Large intestine (tissue), 3 donors: ENCODE results near the gene BTBD1. TPM values are rescaled to one million over a fixed set of nuclear protein-coding genes. Genes with fewer than 3 reads are reported as not detected.
A peak's percentile ranks its signal among the peaks of the same experiment; 100 is the strongest.
"Not testable (repeated sequence)": the region's sequence is repeated elsewhere in the genome, so short reads cannot be mapped to it uniquely, and the experiment has no call there.

ENCODE experiments used
- DNase-seq, 2 donors: peaks; one replicate each; pipeline versions ENCODE4 v3.0.0 to v3.0.0-alpha.2; 2013
- H3K27ac ChIP-seq: one replicate; pipeline ENCODE4 v1.5.1; 2013; ENCODE audit warnings: low read length
- H3K27me3 ChIP-seq: 2 replicates; pipeline ENCODE4 v1.6.1; 2013; ENCODE audit warnings: low read length; ENCODE audit not compliant: control insufficient read depth, insufficient read depth
- H3K36me3 ChIP-seq: 2 replicates; pipeline ENCODE4 v1.6.1; 2013; ENCODE audit warnings: low read length; ENCODE audit not compliant: control insufficient read depth, insufficient read depth
- H3K4me1 ChIP-seq: one replicate; pipeline ENCODE4 v1.6.1; 2013; ENCODE audit warnings: low read length; ENCODE audit not compliant: control insufficient read depth, insufficient read depth
- H3K4me3 ChIP-seq: one replicate; pipeline ENCODE4 v1.5.1; 2013; ENCODE audit warnings: low read length
- H3K9me3 ChIP-seq: one replicate; pipeline ENCODE4 v1.6.1; 2013; ENCODE audit warnings: mild to moderate bottlenecking, low read depth, low read length, moderate library complexity; ENCODE audit not compliant: control insufficient read depth
- WGBS: methylation state at CpG from one replicate; pipeline ENCODE4 v1.1.5; 2013; ENCODE audit warnings: low lambda C conversion rate; ENCODE audit not compliant: insufficient coverage; 5-methylcytosine and 5-hydroxymethylcytosine counted together
- polyA plus RNA-seq: library from polyadenylated mRNA; unstranded; fragments of 120-200 nt; gene quantifications from one replicate; pipeline ENCODE4 v1.2.1, GENCODE V29; 2013

Gene BTBD1
- polyA plus RNA-seq, 1 donor = 68.4 TPM

DNA sequence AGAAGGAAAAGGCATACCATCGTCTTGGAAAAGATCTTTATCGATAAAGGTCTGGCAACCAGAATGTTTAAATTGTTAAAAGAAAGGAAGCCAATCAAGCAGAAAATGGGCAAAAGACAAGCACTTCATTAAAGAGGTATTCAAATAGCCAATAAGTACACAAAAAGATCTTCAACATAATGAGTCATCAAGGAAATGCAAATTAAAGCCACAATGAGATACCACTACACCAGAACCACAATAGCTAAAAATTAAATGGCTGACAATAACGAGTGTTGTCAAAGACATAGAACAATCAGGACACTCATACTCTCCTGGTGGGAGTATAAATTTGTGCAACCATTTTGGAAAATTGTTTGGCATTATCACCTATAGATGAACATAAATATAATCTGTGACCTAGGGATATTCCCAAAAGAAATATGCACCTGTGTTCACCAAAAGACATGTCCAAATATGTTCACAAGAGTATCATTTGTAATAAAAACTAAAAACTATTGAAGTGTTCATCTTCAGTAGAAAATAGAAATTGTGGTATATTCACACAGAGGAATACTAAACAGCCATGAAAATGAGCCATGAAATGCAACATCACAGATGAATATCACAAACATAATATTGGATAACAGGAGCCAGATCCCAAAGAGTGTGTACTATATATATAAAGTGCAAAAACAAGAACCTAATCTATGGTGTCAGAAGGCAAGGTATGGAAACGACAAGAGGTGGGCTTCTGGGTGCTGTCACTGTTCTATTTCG, 14.4 kb upstream of the BTBD1 start:
- Histone ChIP-seq H3K27me3 (peaks cover 20% of the 10 kb centered on the region), H3K4me1 (no peaks in the 10 kb centered on the region), H3K36me3 (no peaks in the 10 kb centered on the region), H3K9me3 (no peaks in the 10 kb centered on the region), H3K27ac (no peak overlapping the region), H3K4me3 (no peak overlapping the region)
- WGBS = 95% methylated on average over 3 of the region's 5 CpGs
- no peak for DNase-seq

DNA sequence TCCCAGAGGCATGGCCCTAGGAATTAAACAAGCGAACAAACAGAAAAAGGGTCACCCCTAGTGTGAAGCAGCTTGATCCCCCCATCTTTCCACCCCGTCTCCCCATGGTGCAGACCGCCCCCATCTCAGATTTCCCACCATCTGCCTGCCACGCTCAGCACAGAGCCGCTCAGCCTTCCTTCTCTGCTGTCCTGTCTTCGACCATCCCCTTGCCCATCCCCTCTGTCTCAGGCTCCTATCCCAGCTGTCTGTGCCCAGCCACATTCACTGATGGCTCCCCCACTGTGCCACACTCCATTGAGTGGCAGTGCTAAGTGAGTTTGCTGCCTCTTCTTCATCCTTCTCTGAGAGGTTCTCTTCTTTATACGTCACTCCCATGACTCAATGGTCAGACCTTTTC, 11.7 kb upstream of the BTBD1 start:
- Histone ChIP-seq H3K27ac (no peak overlapping the region), H3K4me1 (no peaks in the 10 kb centered on the region), H3K27me3 (peaks cover 20% of the 10 kb centered on the region)

DNA sequence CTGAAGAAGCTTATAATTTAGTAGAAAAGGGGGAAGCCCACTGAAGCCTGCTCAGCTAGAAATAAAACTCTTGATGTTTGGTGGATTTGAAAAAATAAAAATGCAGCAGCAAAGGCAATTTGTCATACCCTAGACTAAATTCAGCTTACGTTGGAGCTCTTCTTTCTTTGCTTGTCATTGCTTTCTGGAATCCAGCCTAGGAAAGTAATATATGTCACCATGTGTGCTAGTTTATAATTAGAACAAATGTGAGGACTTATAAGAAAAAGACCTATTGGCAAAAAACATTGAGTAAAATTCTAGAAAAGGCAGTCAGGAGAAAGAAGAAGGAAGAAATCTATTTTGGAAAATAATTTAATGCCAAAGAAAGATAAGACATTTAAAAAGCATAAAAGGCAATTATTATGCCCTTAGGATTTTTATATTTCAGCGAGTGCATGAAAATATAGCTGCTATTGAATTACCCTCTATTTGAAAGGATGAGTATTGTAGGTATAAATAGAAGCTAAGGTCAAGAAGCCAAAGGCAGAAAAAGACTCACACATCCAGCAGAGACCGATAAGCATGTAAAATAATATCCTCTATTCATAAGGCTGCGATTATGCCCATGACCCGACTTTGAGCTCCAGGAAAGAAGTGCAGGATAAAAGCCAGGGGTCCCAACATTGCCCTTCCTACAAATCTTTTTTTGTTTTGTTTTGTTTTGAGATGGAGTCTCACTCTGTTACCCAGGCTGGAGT, 10.6 kb upstream of the BTBD1 start:
- peaks cover 20% of the 10 kb centered on the region for H3K27me3 ChIP-seq
- H3K27ac ChIP-seq = no peak overlapping the region
- 60% methylated on average over 1 of the region's 5 CpGs for WGBS
- H3K4me3 ChIP-seq = no peak overlapping the region
- H3K9me3 ChIP-seq = peaks cover 8% of the 10 kb centered on the region
- no peaks in the 10 kb centered on the region for H3K4me1 ChIP-seq
- no peaks in the 10 kb centered on the region for H3K36me3 ChIP-seq
- DNase-seq = no peak

More for the DNA sequence above, 11.7 kb upstream of the BTBD1 start:
- no CpG with 5 or more reads among the region's 7 CpGs for WGBS
- DNase-seq = no peak
- peaks cover under 1% of the 10 kb centered on the region for H3K9me3 ChIP-seq
- H3K36me3 ChIP-seq = no peaks in the 10 kb centered on the region
- no peak overlapping the region for H3K4me3 ChIP-seq

DNA sequence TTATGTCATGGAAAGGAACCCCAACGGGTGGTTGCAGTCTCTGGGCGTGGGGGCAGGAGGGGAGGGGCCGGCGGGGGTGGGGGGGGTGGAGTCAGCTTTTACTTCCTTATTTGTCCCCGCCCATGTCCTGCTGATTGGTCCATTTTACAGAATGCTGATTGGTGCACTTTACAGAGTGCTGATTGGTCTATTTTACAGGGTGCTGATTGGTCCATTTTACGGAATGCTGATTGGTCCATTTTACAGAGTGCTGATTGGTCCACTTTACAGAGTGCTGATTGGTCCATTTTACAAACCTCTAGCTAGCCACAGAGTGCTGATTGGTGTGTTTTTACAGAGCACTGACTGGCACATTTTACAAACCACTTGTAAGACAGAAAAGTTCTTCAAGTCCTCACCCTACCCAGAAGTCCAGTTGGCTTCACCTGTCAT, 2.2 kb upstream of the BTBD1 start:
- no CpG with 5 or more reads among the region's 6 CpGs for WGBS
- H3K4me3 ChIP-seq, H3K9me3 ChIP-seq, H3K36me3 ChIP-seq, H3K27me3 ChIP-seq, H3K4me1 ChIP-seq, H3K27ac ChIP-seq, DNase-seq: not testable (repeated sequence)

DNA sequence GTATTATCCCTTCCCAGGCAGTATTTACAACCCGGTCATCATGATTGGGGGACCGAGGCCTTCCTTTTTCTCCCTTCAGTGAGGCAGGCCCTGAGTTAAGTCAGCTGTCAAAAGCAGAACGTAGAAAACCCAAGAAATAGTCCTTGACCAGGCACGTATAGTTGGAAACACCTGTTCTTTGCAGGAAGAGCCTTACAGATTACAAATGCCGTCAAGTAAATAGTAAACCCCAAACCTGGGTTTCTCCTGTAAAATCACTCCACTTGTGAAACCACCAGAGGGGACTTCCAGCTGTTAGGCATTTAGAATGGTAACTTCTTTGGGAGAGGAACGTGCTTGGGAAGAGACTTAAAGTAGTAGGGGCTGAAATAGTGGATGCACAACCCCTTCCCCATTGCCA, 1.0 kb upstream of the BTBD1 start:
- no CpG with 5 or more reads among the region's 6 CpGs for WGBS
- H3K36me3 ChIP-seq = no peaks in the 10 kb centered on the region
- no peak overlapping the region for H3K4me3 ChIP-seq
- peaks cover 11% of the 10 kb centered on the region for H3K4me1 ChIP-seq
- H3K27me3 ChIP-seq = no peaks in the 10 kb centered on the region
- peaks cover 1% of the 10 kb centered on the region for H3K9me3 ChIP-seq
- DNase-seq = no peak
- H3K27ac ChIP-seq = peak overlapping the region; percentile 86

DNA sequence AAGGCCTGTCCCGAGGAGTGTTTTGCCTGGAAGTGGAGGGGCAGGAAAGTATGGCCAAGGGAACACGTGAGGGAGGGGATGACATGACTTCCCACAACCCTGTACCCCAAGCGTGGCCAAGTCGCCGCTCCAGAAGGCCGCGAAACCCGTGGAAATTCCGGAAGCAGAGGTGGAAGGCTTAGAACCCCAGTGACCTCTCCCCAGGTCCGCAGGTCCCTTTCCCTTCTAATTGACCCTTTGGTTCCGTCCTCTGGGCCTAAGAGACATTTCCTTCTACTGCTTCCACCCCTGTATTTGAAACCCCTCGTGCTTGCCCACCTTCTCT, 548 bp upstream of the BTBD1 start:
- peak overlapping the region; percentile 64 for H3K4me3 ChIP-seq
- no peaks in the 10 kb centered on the region for H3K36me3 ChIP-seq
- 83% methylated on average over 2 of the region's 12 CpGs for WGBS
- H3K27ac ChIP-seq = peak overlapping the region; percentile 86
- peaks cover 16% of the 10 kb centered on the region for H3K4me1 ChIP-seq
- H3K27me3 ChIP-seq = no peaks in the 10 kb centered on the region
- no peaks in the 10 kb centered on the region for H3K9me3 ChIP-seq
- DNase-seq = no peak

DNA sequence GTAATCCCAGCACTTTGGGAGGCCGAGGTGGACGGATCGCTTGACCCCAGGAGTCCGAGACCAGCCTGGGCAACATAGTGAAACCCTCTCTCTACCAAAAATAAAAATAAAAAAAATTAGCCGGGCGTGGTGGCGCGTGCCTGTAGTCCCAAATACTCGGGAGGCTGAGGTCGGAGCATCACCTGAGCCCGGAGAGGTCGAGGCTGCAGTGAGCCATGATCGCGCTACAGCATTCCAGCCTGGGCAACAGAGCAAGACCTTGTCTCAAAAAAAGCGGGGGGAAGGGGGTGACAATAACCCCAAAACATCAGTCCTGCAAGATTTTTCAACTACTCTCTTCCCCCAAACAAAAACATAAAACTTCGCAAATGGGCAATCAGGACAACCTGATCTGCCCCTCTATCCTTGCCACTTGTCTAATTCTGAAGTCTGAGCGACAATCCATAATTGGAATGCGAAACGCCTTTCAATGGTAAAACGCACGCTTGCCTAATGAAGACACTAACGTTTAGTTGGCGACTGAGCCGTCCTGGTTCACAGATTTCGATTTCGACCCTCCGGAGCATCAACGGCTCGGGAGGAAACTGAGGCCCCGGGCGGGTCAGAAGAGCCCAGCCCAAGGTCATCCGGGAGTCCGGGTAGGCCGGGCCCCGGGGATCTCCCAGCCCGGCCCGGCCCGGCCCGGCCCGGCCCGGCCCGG, 868 bp downstream of the BTBD1 start:
- 0% methylated on average over 1 of the region's 42 CpGs for WGBS
- Histone ChIP-seq H3K4me1 (peaks cover 27% of the 10 kb centered on the region), H3K9me3 (no peaks in the 10 kb centered on the region), H3K27me3 (no peaks in the 10 kb centered on the region), H3K4me3 (peak overlapping the region; percentile 64), H3K36me3 (no peaks in the 10 kb centered on the region), H3K27ac (peak overlapping the region; percentile 86)
- DNase-seq = no peak

DNA sequence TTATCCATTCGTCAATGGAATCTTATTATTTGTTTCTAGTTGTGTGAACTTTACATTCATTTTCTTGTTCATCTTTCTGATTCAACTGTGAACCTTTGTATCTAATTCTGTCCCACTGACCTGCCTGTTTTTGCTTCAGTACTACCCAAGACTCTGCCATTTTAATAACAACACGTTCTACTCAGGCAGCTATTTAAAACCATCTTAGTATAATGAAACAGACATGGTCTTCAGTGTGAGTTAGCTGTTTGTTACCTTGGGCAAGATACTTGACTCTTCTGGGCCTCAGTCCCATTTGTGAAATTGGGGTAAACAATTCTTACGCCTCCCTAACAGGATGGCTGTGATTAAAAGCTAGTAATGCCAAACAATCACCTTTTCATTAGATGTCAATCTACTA, 1.6 kb downstream of the BTBD1 start:
- H3K36me3 ChIP-seq = no peaks in the 10 kb centered on the region
- peak in 1 of 2 donors; percentile 28 for DNase-seq
- H3K4me3 ChIP-seq = peak overlapping the region; percentile 64
- no peaks in the 10 kb centered on the region for H3K27me3 ChIP-seq
- WGBS = 13% methylated on average over 1 of the region's 3 CpGs
- H3K27ac ChIP-seq = peak overlapping the region; percentile 62
- H3K9me3 ChIP-seq = no peaks in the 10 kb centered on the region
- H3K4me1 ChIP-seq = peaks cover 31% of the 10 kb centered on the region

DNA sequence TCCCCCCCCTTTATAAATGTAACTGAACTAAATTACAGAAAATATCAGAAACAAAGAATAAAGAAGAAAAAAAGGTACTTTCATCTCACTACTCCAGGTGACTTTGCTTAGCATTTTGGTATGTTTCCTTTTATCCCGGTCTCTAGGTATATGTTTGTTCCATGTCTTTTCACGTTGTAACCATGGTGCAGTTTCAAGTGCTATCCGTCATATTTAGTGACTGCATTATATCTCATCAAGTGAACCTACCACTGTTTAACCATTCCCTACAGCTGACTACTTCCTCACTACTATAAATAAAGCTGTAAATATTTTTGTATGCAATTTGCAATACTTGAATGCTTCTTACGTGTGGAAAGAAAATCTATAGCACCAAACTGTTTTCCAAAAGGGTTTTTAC, 2.2 kb downstream of the BTBD1 start:
- Histone ChIP-seq H3K27ac (peak overlapping the region; percentile 62), H3K9me3 (no peaks in the 10 kb centered on the region), H3K4me1 (peaks cover 31% of the 10 kb centered on the region), H3K27me3 (no peaks in the 10 kb centered on the region), H3K4me3 (peak overlapping the region; percentile 64), H3K36me3 (no peaks in the 10 kb centered on the region)
- WGBS = 7% methylated on average over 4 of the region's 4 CpGs
- DNase-seq = peak in 1 of 2 donors; percentile 52

DNA sequence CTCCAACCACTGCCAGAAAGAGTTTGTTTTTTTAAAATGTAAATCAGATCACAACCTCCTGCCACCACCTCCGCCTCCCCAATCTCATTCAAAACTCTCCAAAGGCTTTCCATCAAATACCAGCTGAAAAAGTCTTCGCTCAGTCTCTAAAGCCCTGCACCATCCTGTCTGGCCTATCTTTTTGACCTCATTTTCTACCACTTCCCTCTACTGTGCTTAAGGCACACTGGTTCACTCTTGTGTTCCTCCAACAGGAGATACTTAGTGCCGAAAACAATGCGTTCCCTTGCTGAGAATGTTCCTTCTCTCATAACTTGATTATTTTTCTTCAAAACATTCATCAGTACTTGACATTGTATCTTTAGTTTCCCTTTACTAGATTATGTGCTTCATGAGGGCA, 3.5 kb downstream of the BTBD1 start:
- Histone ChIP-seq H3K27ac (peak overlapping the region; percentile 36), H3K9me3 (no peaks in the 10 kb centered on the region), H3K4me1 (peaks cover 31% of the 10 kb centered on the region), H3K4me3 (no peak overlapping the region), H3K27me3 (no peaks in the 10 kb centered on the region), H3K36me3 (peaks cover 2% of the 10 kb centered on the region)
- DNase-seq = no peak
- 83% methylated on average over 2 of the region's 4 CpGs for WGBS
